ENCODE data around the gene FHOD3.

GRCh38 chr18:36667811-36668210, 370.3 kb downstream of the FHOD3 start:
- TF ChIP-seq CTCF (conservative IDR thresholded peaks at IDR 0.05; ENCODE audit: low read depth in 2 of 2) = no peak
- no peak for TF ChIP-seq EZH2phosphoT487 (IDR thresholded peaks at IDR 0.05; ENCODE audit: unreplicated experiment)
